NCI-H1092 treated with DMSO at 0.1 percent for 48 hours (cell line): ENCODE data around the gene CT45A3.
"Not testable (repeated sequence)": the region's sequence is repeated elsewhere in the genome, so short reads cannot be mapped to it uniquely, and the experiment has no call there.

Experiments
- DNase-seq: peaks from one replicate; lab custom pipeline; 2025; lab: John Stamatoyannopoulos, UW

CT45A3 gene

GRCh38 chrX:135768091-135768490, at the start of gene CT45A3:
CT45A3 (minus strand) TSS chrX:135768191; CDS start chrX:135764444, 3,747 bp downstream.
- DNase-seq: not testable (repeated sequence)

GRCh38 chrX:135802687-135803086, 34.7 kb upstream of the CT45A3 start, which contains the start of gene CT45A6:
CT45A6 (minus strand) TSS chrX:135802787; CDS start chrX:135798993, 3,794 bp downstream.
- DNase-seq: not testable (repeated sequence)

GRCh38 chrX:135785403-135785802, 17.4 kb upstream of the CT45A3 start, which contains the start of gene CT45A5:
CT45A5 (minus strand) TSS chrX:135785503; CDS start chrX:135781729, 3,774 bp downstream.
- DNase-seq: not testable (repeated sequence)

- DNase-seq: not testable (repeated sequence)
Measured at GRCh38 chrX:135744739-135745138, 23.3 kb downstream of the CT45A3 start.

GRCh38 chrX:135741192-135741715, 26.7 kb downstream of the CT45A3 start:
- DNase-seq: no peak

GRCh38 chrX:135740681-135741149, 27.3 kb downstream of the CT45A3 start:
- DNase-seq: no peak

- DNase-seq: no peak
Measured at GRCh38 chrX:135737366-135738071, 30.5 kb downstream of the CT45A3 start.

- DNase-seq: not testable (repeated sequence)
Measured at GRCh38 chrX:135734666-135735065, 33.3 kb downstream of the CT45A3 start.

GRCh38 chrX:135713795-135714194, 54.2 kb downstream of the CT45A3 start:
- no peak for DNase-seq

GRCh38 chrX:135713183-135713689, 54.8 kb downstream of the CT45A3 start, which contains the start of gene CT45A1:
CT45A1 (plus strand) TSS chrX:135713639; CDS start chrX:135718941, 5,302 bp downstream.
- DNase-seq: not testable (repeated sequence)
